Subcutaneous adipose tissue (tissue), 4 donors: Measurements from ENCODE around the gene CLP1. TPM values are rescaled to one million over a fixed set of nuclear protein-coding genes. Genes with fewer than 3 reads are reported as not detected.

Experiments
- total RNA-seq, 4 donors: library from RNA; depleted of rRNA; stranded (reverse); fragments of >200 nt; gene quantifications; one replicate each; pipeline ENCODE4 v1.1.0, GENCODE V29; 2016
- TF ChIP-seq, protein P1 (sequence below): fragments of 450-650 bp; IDR thresholded peaks from one replicate; pipeline ENCODE4 v1.5.1; 2016; ENCODE audit warnings: low read depth, mild to moderate bottlenecking, control low read depth, antibody characterized with exemption, moderate library complexity

Gene CLP1
- total RNA-seq, 4 donors from 2014 or later: 5.7 to 11.5 (median 10.0) TPM

GRCh38 chr11:57647372-57647771 is 10.2 kb upstream of the CLP1 start:
- TF ChIP-seq, protein P1, sequence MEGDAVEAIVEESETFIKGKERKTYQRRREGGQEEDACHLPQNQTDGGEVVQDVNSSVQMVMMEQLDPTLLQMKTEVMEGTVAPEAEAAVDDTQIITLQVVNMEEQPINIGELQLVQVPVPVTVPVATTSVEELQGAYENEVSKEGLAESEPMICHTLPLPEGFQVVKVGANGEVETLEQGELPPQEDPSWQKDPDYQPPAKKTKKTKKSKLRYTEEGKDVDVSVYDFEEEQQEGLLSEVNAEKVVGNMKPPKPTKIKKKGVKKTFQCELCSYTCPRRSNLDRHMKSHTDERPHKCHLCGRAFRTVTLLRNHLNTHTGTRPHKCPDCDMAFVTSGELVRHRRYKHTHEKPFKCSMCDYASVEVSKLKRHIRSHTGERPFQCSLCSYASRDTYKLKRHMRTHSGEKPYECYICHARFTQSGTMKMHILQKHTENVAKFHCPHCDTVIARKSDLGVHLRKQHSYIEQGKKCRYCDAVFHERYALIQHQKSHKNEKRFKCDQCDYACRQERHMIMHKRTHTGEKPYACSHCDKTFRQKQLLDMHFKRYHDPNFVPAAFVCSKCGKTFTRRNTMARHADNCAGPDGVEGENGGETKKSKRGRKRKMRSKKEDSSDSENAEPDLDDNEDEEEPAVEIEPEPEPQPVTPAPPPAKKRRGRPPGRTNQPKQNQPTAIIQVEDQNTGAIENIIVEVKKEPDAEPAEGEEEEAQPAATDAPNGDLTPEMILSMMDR: no peak

- TF ChIP-seq, protein P1: no peak
Observed at GRCh38 chr11:57647960-57648800, 9.4 kb upstream of the CLP1 start.

GRCh38 chr11:57648801-57649735 is 8.5 kb upstream of the CLP1 start:
- TF ChIP-seq, protein P1: no peak

GRCh38 chr11:57649826-57650738 is 7.5 kb upstream of the CLP1 start, which contains the start of gene YPEL4:
YPEL4 (minus strand) TSS chr11:57649912; CDS start chr11:57647107, 2,805 bp downstream.
- TF ChIP-seq, protein P1: no peak

- TF ChIP-seq, protein P1: no peak
Observed at GRCh38 chr11:57650739-57651090, 6.8 kb upstream of the CLP1 start.

GRCh38 chr11:57651408-57651807 is 6.2 kb upstream of the CLP1 start:
- TF ChIP-seq, protein P1: no peak
